ENCODE data around the gene PREP. TPM values are rescaled to one million over a fixed set of nuclear protein-coding genes. Genes with fewer than 3 reads are reported as not detected.

PREP gene
- total RNA-seq, 4 donors from 2014 or later: 9.7 to 29.6 (median 17.1) TPM

- DNase-seq: no peak
Observed at GRCh38 chr6:105258816-105259215, 144.1 kb downstream of the PREP start.

GRCh38 chr6:105257340-105257739 lies 145.5 kb downstream of the PREP start:
- no peaks in the 10 kb centered on the region for H3K9me3 ChIP-seq
- intact Hi-C loops (cut with DNase I; ENCODE audit: low total_unique reads): no loop called here
- TF ChIP-seq CTCF (IDR thresholded peaks at IDR 0.05) (no peak), POLR2A (IDR thresholded peaks at IDR 0.05) (no peak)

More at GRCh38 chr6:105258816-105259215, 144.1 kb downstream of the PREP start:
- Histone ChIP-seq H3K4me1 (no peaks in the 10 kb centered on the region), H3K9me3 (no peaks in the 10 kb centered on the region), H3K36me3 (no peaks in the 10 kb centered on the region), H3K27me3 (no peaks in the 10 kb centered on the region), H3K4me3 (no peak overlapping the region), H3K27ac (no peak overlapping the region)
- TF ChIP-seq POLR2A (IDR thresholded peaks at IDR 0.05) (no peak), CTCF (IDR thresholded peaks at IDR 0.05) (no peak)
- intact Hi-C loops (cut with DNase I; ENCODE audit: low total_unique reads): no loop called here

GRCh38 chr6:105256619-105257018 lies 146.3 kb downstream of the PREP start:
- Histone ChIP-seq H3K36me3 (no peaks in the 10 kb centered on the region), H3K4me3 (no peak overlapping the region), H3K27me3 (no peaks in the 10 kb centered on the region), H3K4me1 (no peaks in the 10 kb centered on the region), H3K9me3 (no peaks in the 10 kb centered on the region), H3K27ac (no peak overlapping the region)
- no peak for DNase-seq
- intact Hi-C loops (cut with DNase I; ENCODE audit: low total_unique reads): no loop called here
- TF ChIP-seq CTCF (IDR thresholded peaks at IDR 0.05) (no peak), POLR2A (IDR thresholded peaks at IDR 0.05) (no peak)

More at GRCh38 chr6:105257340-105257739, 145.5 kb downstream of the PREP start:
- Histone ChIP-seq H3K4me1 (no peaks in the 10 kb centered on the region), H3K36me3 (no peaks in the 10 kb centered on the region), H3K4me3 (no peak overlapping the region), H3K27me3 (no peaks in the 10 kb centered on the region), H3K27ac (no peak overlapping the region)
- no peak for DNase-seq

- intact Hi-C loops (cut with DNase I; ENCODE audit: low total_unique reads): no loop called here
- Histone ChIP-seq H3K4me3 (no peak overlapping the region), H3K27me3 (no peaks in the 10 kb centered on the region), H3K27ac (no peak overlapping the region), H3K36me3 (no peaks in the 10 kb centered on the region), H3K4me1 (no peaks in the 10 kb centered on the region), H3K9me3 (no peaks in the 10 kb centered on the region)
- TF ChIP-seq POLR2A (IDR thresholded peaks at IDR 0.05) (no peak), CTCF (IDR thresholded peaks at IDR 0.05) (no peak)
- no peak for DNase-seq
Observed at GRCh38 chr6:105253787-105254186, 149.1 kb downstream of the PREP start.

- Histone ChIP-seq H3K4me1 (no peaks in the 10 kb centered on the region), H3K4me3 (no peak overlapping the region), H3K36me3 (no peaks in the 10 kb centered on the region), H3K27ac (no peak overlapping the region), H3K9me3 (no peaks in the 10 kb centered on the region), H3K27me3 (no peaks in the 10 kb centered on the region)
- intact Hi-C loops (cut with DNase I; ENCODE audit: low total_unique reads): no loop called here
- TF ChIP-seq CTCF (IDR thresholded peaks at IDR 0.05) (no peak), POLR2A (IDR thresholded peaks at IDR 0.05) (no peak)
- DNase-seq: no peak
Observed at GRCh38 chr6:105251689-105252088, 151.2 kb downstream of the PREP start.
